GM23338 (cell line): Measurements from ENCODE around the gene RCOR1. TPM values are rescaled to one million over a fixed set of nuclear protein-coding genes. Genes with fewer than 3 reads are reported as not detected.

Source experiments
- ATAC-seq: fragments of 200-7000 bp; cut with Tn5 transposase; 3 replicates; pipeline ENCODE4 v1.9.1; 2020
- DNase-seq: peaks from one replicate; pipeline ENCODE4 v3.0.0-alpha.2; 2015; ENCODE audit warnings: low spot score
- H2AFZ ChIP-seq: fragments of 200-600 bp; sonication (generic); 2 replicates; pipeline ENCODE4 v1.8.0; 2016; ENCODE audit warnings: antibody characterized with exemption, mild to moderate bottlenecking, moderate library complexity
- H3F3A ChIP-seq: fragments of 200-600 bp; sonication (generic); replicated peaks from 2 replicates; pipeline ENCODE4 v1.8.0; 2017; ENCODE audit warnings: antibody characterized with exemption, mixed run types, low read depth
- H3K27ac ChIP-seq: fragments of 200-600 bp; sonication (generic); 2 replicates; pipeline ENCODE4 v1.6.1; 2016; ENCODE audit warnings: low read depth
- H3K27me3 ChIP-seq: fragments of 200-600 bp; sonication (generic); 2 replicates; pipeline ENCODE4 v1.8.0; 2016; ENCODE audit warnings: mild to moderate bottlenecking, mixed run types, moderate library complexity; ENCODE audit not compliant: insufficient read depth
- H3K36me3 ChIP-seq: fragments of 200-600 bp; sonication (generic); 2 replicates; pipeline ENCODE4 v1.8.0; 2016; ENCODE audit warnings: mild to moderate bottlenecking; ENCODE audit not compliant: insufficient read depth
- H3K4me1 ChIP-seq: fragments of 200-600 bp; sonication (generic); 2 replicates; pipeline ENCODE4 v1.8.0; 2016; ENCODE audit warnings: mild to moderate bottlenecking, moderate library complexity; ENCODE audit not compliant: insufficient read depth
- H3K4me2 ChIP-seq: fragments of 200-600 bp; sonication (generic); 2 replicates; pipeline ENCODE4 v1.7.1; 2017; ENCODE audit warnings: mixed run types
- H3K4me3 ChIP-seq: fragments of 200-600 bp; sonication (generic); 2 replicates; pipeline ENCODE4 v1.6.1; 2016; ENCODE audit warnings: mixed run types
- H3K79me2 ChIP-seq: fragments of 200-600 bp; sonication (generic); replicated peaks from 2 replicates; pipeline ENCODE4 v1.8.0; 2017; ENCODE audit warnings: mild to moderate bottlenecking; ENCODE audit not compliant: insufficient read depth
- H3K9me2 ChIP-seq: fragments of 200-600 bp; sonication (generic); 2 replicates; pipeline ENCODE4 v1.8.0; 2017; ENCODE audit not compliant: insufficient read depth
- H4K20me1 ChIP-seq: fragments of 200-600 bp; sonication (generic); replicated peaks from 2 replicates; pipeline ENCODE4 v1.8.0; 2017; ENCODE audit warnings: mild to moderate bottlenecking; ENCODE audit not compliant: insufficient read depth
- H3K27ac Mint-ChIP-seq: 2 replicates; pipeline ENCODE4 v1.8.0; 2020; ENCODE audit warnings: inconsistent platforms, mild to moderate bottlenecking, moderate library complexity, mixed read lengths
- H3K27me3 Mint-ChIP-seq: 3 replicates; pipeline ENCODE4 v1.8.0; 2022; ENCODE audit warnings: low read depth, mild to moderate bottlenecking, moderate library complexity, mixed read lengths, inconsistent platforms; ENCODE audit not compliant: insufficient read depth, poor library complexity
- H3K36me3 Mint-ChIP-seq: 3 replicates; pipeline ENCODE4 v1.8.0; 2021; ENCODE audit warnings: low read depth, mild to moderate bottlenecking, inconsistent platforms, moderate library complexity, mixed read lengths
- H3K4me1 Mint-ChIP-seq: 3 replicates; pipeline ENCODE4 v1.8.0; 2020; ENCODE audit warnings: mild to moderate bottlenecking, inconsistent platforms, mixed read lengths
- H3K4me3 Mint-ChIP-seq: 3 replicates; pipeline ENCODE4 v1.8.0; 2021; ENCODE audit warnings: moderate library complexity, mild to moderate bottlenecking, inconsistent platforms, mixed read lengths
- H3K9me3 Mint-ChIP-seq: 3 replicates; pipeline ENCODE4 v1.8.0; 2020; ENCODE audit warnings: moderate library complexity, mild to moderate bottlenecking, inconsistent platforms, mixed read lengths
- CREB1 ChIP-seq: fragments of 250-450 bp; sonication (Bioruptor Pico); IDR thresholded peaks from 2 replicates; pipeline ENCODE4 v1.5.0; 2020; ENCODE audit warnings: low read depth, mild to moderate bottlenecking, moderate library complexity
- EZH2 ChIP-seq: fragments of 200-600 bp; sonication (generic); IDR thresholded peaks from one replicate; pipeline ENCODE4 v1.8.0; 2017; ENCODE audit warnings: antibody characterized with exemption, mild to moderate bottlenecking, low read depth; ENCODE audit not compliant: unreplicated experiment
- EZH2phosphoT487 ChIP-seq: fragments of 200-600 bp; sonication (generic); IDR thresholded peaks from one replicate; pipeline ENCODE4 v1.8.1; 2018; ENCODE audit warnings: antibody characterized with exemption; ENCODE audit not compliant: unreplicated experiment
- JUNB ChIP-seq: IDR thresholded peaks from one replicate; pipeline ENCODE4 v1.6.1; 2016; ENCODE audit warnings: antibody characterized with exemption; ENCODE audit not compliant: unreplicated experiment
- NANOG ChIP-seq: IDR thresholded peaks from 2 replicates; pipeline ENCODE4 v1.6.1; 2016; ENCODE audit warnings: antibody characterized with exemption, borderline replicate concordance
- POLR2AphosphoS5 ChIP-seq: IDR thresholded peaks from 2 replicates; pipeline ENCODE4 v1.6.1; 2016; ENCODE audit warnings: antibody characterized with exemption, low read depth
- STAT1 ChIP-seq: IDR thresholded peaks from one replicate; pipeline ENCODE4 v1.6.1; 2016; ENCODE audit warnings: antibody characterized with exemption; ENCODE audit not compliant: unreplicated experiment
- ZNF114 ChIP-seq: fragments of 250-450 bp; sonication (Bioruptor Pico); IDR thresholded peaks from 2 replicates; pipeline ENCODE4 v1.5.0; 2020; ENCODE audit warnings: mild to moderate bottlenecking, moderate library complexity
- ZNF331 ChIP-seq: fragments of 250-450 bp; sonication (Bioruptor Pico); IDR thresholded peaks from 2 replicates; pipeline ENCODE4 v1.5.0; 2020; ENCODE audit warnings: low read depth, mild to moderate bottlenecking, moderate library complexity
- polyA plus RNA-seq: library from polyadenylated mRNA; unstranded; fragments of >200 nt; fragmentation: Nextera tagmentation; extraction: Ambion mirVana; gene quantifications from 2 replicates; pipeline ENCODE4 v1.2.1, GENCODE V29; 2016
- total RNA-seq: library from RNA; depleted of rRNA; stranded (reverse); fragments of >200 nt; shearing (Covaris generic); gene quantifications from 2 replicates; pipeline ENCODE4 v1.2.3, GENCODE V29; 2014
- TF ChIP-seq, protein P1 (sequence below), 2 experiments: fragments of 200-600 bp in 1 of 2; sonication (generic) in 1 of 2; conservative IDR thresholded peaks; 2 replicates each; pipeline versions ENCODE4 v1.5.1 to v1.6.1; 2016 to 2017; ENCODE audit warnings: antibody characterized with exemption in 2 of 2, low read depth in 2 of 2, mild to moderate bottlenecking in 2 of 2, moderate library complexity in 1 of 2
- TF ChIP-seq, protein P2 (sequence below): IDR thresholded peaks from 2 replicates; pipeline ENCODE4 v1.6.1; 2016; ENCODE audit warnings: antibody characterized with exemption
- TF ChIP-seq, protein P3 (sequence below): IDR thresholded peaks from one replicate; pipeline ENCODE4 v1.6.1; 2018; ENCODE audit warnings: antibody characterized with exemption; ENCODE audit not compliant: unreplicated experiment

The RCOR1 gene
- total and polyA plus RNA-seq, 2 experiments from 2014 or later, result 7.6 to 26.1 TPM

DNA sequence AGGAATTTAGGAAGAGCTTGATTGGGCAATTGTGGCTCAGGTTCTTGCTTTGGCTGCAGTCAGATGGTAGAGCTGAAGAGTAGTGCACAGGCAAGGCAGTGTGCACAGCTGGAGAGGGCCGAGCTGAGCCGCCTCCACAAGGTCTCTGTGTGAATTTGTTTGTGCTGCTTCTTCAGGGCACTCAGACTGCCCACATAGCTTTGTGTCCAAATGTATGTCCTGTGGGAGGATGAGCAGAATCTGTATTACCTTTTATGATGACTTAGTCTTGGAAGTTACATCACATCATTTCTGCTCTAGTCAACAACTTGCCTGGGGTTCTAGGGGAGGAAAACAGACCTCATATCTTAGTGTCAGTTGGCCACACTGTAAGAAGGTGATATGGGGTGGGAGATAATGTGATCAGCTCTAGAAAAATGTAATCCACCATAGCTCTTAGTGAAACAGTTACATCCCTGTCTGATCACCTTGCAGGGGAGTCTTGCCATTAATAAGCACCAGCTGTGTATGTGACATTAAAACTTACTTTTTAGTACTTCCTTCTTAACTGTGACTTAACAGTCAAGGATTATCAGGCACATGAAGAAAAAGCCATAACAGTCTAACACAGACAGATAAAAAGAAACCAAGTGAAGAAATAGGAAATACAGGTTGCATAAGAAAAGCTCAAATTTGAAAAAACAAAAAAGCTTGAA lies 53.4 kb downstream of the RCOR1 start:
- Histone ChIP-seq H3K36me3 (no peaks in the 10 kb centered on the region), H3K4me2 (peak overlapping the region; percentile 20; the same call in 1 of the 2 replicates), H3K27ac (no peak overlapping the region; the same call in 1 of the 2 replicates), H3F3A (no peaks in the 10 kb centered on the region), H3K9me2 (no peaks in the 10 kb centered on the region), H2AFZ (no peak overlapping the region), H4K20me1 (peaks cover 23% of the 10 kb centered on the region), H3K27me3 (no peaks in the 10 kb centered on the region), H3K79me2 (peaks cover 98% of the 10 kb centered on the region), H3K4me3 (no peak overlapping the region), H3K4me1 (peaks cover 27% of the 10 kb centered on the region)
- TF ChIP-seq, protein P1, sequence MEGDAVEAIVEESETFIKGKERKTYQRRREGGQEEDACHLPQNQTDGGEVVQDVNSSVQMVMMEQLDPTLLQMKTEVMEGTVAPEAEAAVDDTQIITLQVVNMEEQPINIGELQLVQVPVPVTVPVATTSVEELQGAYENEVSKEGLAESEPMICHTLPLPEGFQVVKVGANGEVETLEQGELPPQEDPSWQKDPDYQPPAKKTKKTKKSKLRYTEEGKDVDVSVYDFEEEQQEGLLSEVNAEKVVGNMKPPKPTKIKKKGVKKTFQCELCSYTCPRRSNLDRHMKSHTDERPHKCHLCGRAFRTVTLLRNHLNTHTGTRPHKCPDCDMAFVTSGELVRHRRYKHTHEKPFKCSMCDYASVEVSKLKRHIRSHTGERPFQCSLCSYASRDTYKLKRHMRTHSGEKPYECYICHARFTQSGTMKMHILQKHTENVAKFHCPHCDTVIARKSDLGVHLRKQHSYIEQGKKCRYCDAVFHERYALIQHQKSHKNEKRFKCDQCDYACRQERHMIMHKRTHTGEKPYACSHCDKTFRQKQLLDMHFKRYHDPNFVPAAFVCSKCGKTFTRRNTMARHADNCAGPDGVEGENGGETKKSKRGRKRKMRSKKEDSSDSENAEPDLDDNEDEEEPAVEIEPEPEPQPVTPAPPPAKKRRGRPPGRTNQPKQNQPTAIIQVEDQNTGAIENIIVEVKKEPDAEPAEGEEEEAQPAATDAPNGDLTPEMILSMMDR (conservative IDR thresholded peaks at IDR 0.05; ENCODE audit: low read depth in 2 of 2), result no peak
- TF ChIP-seq, protein P2, sequence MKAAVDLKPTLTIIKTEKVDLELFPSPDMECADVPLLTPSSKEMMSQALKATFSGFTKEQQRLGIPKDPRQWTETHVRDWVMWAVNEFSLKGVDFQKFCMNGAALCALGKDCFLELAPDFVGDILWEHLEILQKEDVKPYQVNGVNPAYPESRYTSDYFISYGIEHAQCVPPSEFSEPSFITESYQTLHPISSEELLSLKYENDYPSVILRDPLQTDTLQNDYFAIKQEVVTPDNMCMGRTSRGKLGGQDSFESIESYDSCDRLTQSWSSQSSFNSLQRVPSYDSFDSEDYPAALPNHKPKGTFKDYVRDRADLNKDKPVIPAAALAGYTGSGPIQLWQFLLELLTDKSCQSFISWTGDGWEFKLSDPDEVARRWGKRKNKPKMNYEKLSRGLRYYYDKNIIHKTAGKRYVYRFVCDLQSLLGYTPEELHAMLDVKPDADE, result no peak
- no peak for TF ChIP-seq ZNF331
- no peak for TF ChIP-seq CREB1
- no peak for TF ChIP-seq EZH2phosphoT487
- TF ChIP-seq STAT1, result no peak
- no peak for TF ChIP-seq ZNF114 (CRISPR knock-in tag)
- TF ChIP-seq POLR2AphosphoS5, result no peak
- TF ChIP-seq EZH2, result no peak
- TF ChIP-seq NANOG, result no peak
- no peak for DNase-seq
- Mint-ChIP-seq H3K9me3 (no peaks in the 10 kb centered on the region), H3K27ac (no peak overlapping the region), H3K4me3 (no peak overlapping the region), H3K27me3 (no peaks in the 10 kb centered on the region), H3K4me1 (peaks cover 47% of the 10 kb centered on the region), H3K36me3 (no peaks in the 10 kb centered on the region)
- ATAC-seq, result peak; percentile 70

DNA sequence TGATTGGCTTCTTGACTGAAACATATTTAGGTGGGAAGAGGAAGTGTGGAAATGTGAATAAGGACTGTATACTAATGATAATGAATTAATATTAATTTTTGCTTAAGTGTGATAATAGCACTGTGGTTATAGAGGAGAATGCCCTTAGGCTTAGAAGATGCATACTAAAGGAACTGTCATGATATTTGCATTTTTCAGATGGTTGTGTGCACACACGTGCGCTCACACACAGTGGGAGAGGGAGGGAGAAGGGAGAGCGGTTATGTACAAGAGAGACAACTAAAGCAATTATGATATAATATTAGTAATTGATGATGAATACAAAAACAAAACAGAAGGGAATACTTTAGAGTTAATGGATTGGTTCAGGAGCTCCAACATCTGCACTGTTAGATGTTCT lies 54.2 kb downstream of the RCOR1 start:
- Histone ChIP-seq H4K20me1 (peaks cover 26% of the 10 kb centered on the region), H3K9me2 (no peaks in the 10 kb centered on the region), H3F3A (no peaks in the 10 kb centered on the region), H3K4me3 (no peak overlapping the region), H3K79me2 (peaks cover 98% of the 10 kb centered on the region), H3K4me1 (peaks cover 27% of the 10 kb centered on the region), H2AFZ (no peak overlapping the region), H3K4me2 (no peak overlapping the region), H3K27ac (no peak overlapping the region; the same call in 1 of the 2 replicates), H3K36me3 (no peaks in the 10 kb centered on the region), H3K27me3 (no peaks in the 10 kb centered on the region)
- peaks cover 49% of the 10 kb centered on the region for H3K4me1 Mint-ChIP-seq
- TF ChIP-seq JUNB (no peak), ZNF331 (no peak), EZH2 (no peak), CREB1 (no peak), POLR2AphosphoS5 (no peak), NANOG (no peak), ZNF114 (CRISPR knock-in tag) (no peak)
- TF ChIP-seq, protein P1 (conservative IDR thresholded peaks at IDR 0.05; ENCODE audit: low read depth in 2 of 2), result no peak
- TF ChIP-seq, protein P2, result no peak
- TF ChIP-seq, protein P3, sequence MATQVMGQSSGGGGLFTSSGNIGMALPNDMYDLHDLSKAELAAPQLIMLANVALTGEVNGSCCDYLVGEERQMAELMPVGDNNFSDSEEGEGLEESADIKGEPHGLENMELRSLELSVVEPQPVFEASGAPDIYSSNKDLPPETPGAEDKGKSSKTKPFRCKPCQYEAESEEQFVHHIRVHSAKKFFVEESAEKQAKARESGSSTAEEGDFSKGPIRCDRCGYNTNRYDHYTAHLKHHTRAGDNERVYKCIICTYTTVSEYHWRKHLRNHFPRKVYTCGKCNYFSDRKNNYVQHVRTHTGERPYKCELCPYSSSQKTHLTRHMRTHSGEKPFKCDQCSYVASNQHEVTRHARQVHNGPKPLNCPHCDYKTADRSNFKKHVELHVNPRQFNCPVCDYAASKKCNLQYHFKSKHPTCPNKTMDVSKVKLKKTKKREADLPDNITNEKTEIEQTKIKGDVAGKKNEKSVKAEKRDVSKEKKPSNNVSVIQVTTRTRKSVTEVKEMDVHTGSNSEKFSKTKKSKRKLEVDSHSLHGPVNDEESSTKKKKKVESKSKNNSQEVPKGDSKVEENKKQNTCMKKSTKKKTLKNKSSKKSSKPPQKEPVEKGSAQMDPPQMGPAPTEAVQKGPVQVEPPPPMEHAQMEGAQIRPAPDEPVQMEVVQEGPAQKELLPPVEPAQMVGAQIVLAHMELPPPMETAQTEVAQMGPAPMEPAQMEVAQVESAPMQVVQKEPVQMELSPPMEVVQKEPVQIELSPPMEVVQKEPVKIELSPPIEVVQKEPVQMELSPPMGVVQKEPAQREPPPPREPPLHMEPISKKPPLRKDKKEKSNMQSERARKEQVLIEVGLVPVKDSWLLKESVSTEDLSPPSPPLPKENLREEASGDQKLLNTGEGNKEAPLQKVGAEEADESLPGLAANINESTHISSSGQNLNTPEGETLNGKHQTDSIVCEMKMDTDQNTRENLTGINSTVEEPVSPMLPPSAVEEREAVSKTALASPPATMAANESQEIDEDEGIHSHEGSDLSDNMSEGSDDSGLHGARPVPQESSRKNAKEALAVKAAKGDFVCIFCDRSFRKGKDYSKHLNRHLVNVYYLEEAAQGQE, result no peak
- no peak for DNase-seq
- no peaks in the 10 kb centered on the region for H3K27me3 Mint-ChIP-seq
- no peaks in the 10 kb centered on the region for H3K9me3 Mint-ChIP-seq
- H3K27ac Mint-ChIP-seq, result no peak overlapping the region
- no peak for ATAC-seq
- H3K4me3 Mint-ChIP-seq, result no peak overlapping the region
- no peaks in the 10 kb centered on the region for H3K36me3 Mint-ChIP-seq
